Fibroblast of peridontal ligament (primary cell): ENCODE measurements around the gene OR4K14.
"Not testable (repeated sequence)": the region's sequence is repeated elsewhere in the genome, so short reads cannot be mapped to it uniquely, and the experiment has no call there.

Source experiments
- DNase-seq: peaks from one replicate; pipeline ENCODE4 v3.0.0-alpha.2; 2010; ENCODE audit errors: extremely low read depth

The OR4K14 gene

GRCh38 chr14:20019257-20019865 lies at the start of gene OR4K14:
TSS of gene OR4K14 (minus strand) at chr14:20019307. CDS start at chr14:20015193, 4,114 bp downstream.
- DNase-seq, result no peak

- DNase-seq, result no peak
Measured at GRCh38 chr14:20059745-20060144, 40.6 kb upstream of the OR4K14 start, which contains the start of gene OR4L1. TSS of gene OR4L1 (plus strand) at chr14:20060045. CDS start at chr14:20060045, 0 bp downstream.

GRCh38 chr14:20048202-20048601 lies 29.1 kb upstream of the OR4K14 start:
- no peak for DNase-seq

GRCh38 chr14:20044243-20044642 lies 25.1 kb upstream of the OR4K14 start:
- no peak for DNase-seq

- DNase-seq, result no peak
Measured at GRCh38 chr14:20035938-20036337, 16.8 kb upstream of the OR4K14 start, which contains the start of gene OR4K13. TSS of gene OR4K13 (minus strand) at chr14:20036038. CDS start at chr14:20034758, 1,280 bp downstream.

GRCh38 chr14:20035449-20035848 lies 16.3 kb upstream of the OR4K14 start:
- DNase-seq, result no peak

GRCh38 chr14:20031058-20031457 lies 12.0 kb upstream of the OR4K14 start:
- no peak for DNase-seq

GRCh38 chr14:20008156-20008555 lies 11.0 kb downstream of the OR4K14 start:
- no peak for DNase-seq

GRCh38 chr14:20002319-20002718 lies 16.8 kb downstream of the OR4K14 start:
- DNase-seq, result no peak

GRCh38 chr14:20001863-20002262 lies 17.2 kb downstream of the OR4K14 start, which contains the start of gene OR4Q2:
TSS of gene OR4Q2 (plus strand) at chr14:20002163.
- no peak for DNase-seq

GRCh38 chr14:19993438-19993837 lies 25.7 kb downstream of the OR4K14 start:
- DNase-seq, result no peak

- no peak for DNase-seq
Measured at GRCh38 chr14:19975291-19975690, 43.8 kb downstream of the OR4K14 start, which contains the start of gene OR4K15. TSS of gene OR4K15 (plus strand) at chr14:19975591. CDS start at chr14:19975591, 0 bp downstream.

- DNase-seq, result no peak
Measured at GRCh38 chr14:19974844-19975243, 44.3 kb downstream of the OR4K14 start.

- not testable (repeated sequence) for DNase-seq
Measured at GRCh38 chr14:19969735-19970134, 49.4 kb downstream of the OR4K14 start.
